Glomerular endothelial cell (primary cell): ENCODE data around the gene ALKBH1. TPM values are rescaled to one million over a fixed set of nuclear protein-coding genes. Genes with fewer than 3 reads are reported as not detected.
"Not testable (repeated sequence)": the region's sequence is repeated elsewhere in the genome, so short reads cannot be mapped to it uniquely, and the experiment has no call there.

ENCODE experiments used
- DNase-seq: peaks from one replicate; pipeline ENCODE4 v3.0.0-alpha.2; 2011; ENCODE audit warnings: low read depth, low spot score; ENCODE audit errors: extremely low read depth
- total RNA-seq: library from RNA; depleted of rRNA; stranded (reverse); fragments of >200 nt; gene quantifications from 2 replicates; pipeline ENCODE4 v1.2.3, GENCODE V29; 2015

Gene ALKBH1
- total RNA-seq: 11.9 and 13.3 TPM in 2 replicates

GRCh38 chr14:77707724-77708408, at the start of gene ALKBH1, which contains the start of gene SLIRP:
TSS of gene ALKBH1 (minus strand) at chr14:77708023. CDS start at chr14:77708004, 19 bp downstream.
TSS of gene SLIRP (plus strand) at chr14:77708103. CDS start at chr14:77708112, 9 bp downstream.
- peak; percentile 18 for DNase-seq

GRCh38 chr14:77752799-77753516, 45.1 kb upstream of the ALKBH1 start:
- no peak for DNase-seq

- no peak for DNase-seq
These were observed 44.4 kb upstream of the ALKBH1 start for GRCh38 chr14:77752266-77752665.

- not testable (repeated sequence) for DNase-seq
These were observed 39.6 kb upstream of the ALKBH1 start for GRCh38 chr14:77747425-77747824.

- DNase-seq: no peak
These were observed 38.4 kb upstream of the ALKBH1 start for GRCh38 chr14:77746064-77746702.

GRCh38 chr14:77741438-77741837, 33.6 kb upstream of the ALKBH1 start:
- no peak for DNase-seq

GRCh38 chr14:77738559-77739250, 30.9 kb upstream of the ALKBH1 start:
- peak; percentile 75 for DNase-seq

- no peak for DNase-seq
These were observed 23.2 kb upstream of the ALKBH1 start for GRCh38 chr14:77730976-77731497.

GRCh38 chr14:77722301-77722700, 14.5 kb upstream of the ALKBH1 start:
- no peak for DNase-seq

GRCh38 chr14:77721437-77721836, 13.6 kb upstream of the ALKBH1 start:
- DNase-seq: no peak

GRCh38 chr14:77717608-77718305, 9.9 kb upstream of the ALKBH1 start:
- DNase-seq: no peak

GRCh38 chr14:77714926-77715325, 7.1 kb upstream of the ALKBH1 start:
- no peak for DNase-seq

GRCh38 chr14:77710364-77710763, 2.5 kb upstream of the ALKBH1 start:
- DNase-seq: no peak

- no peak for DNase-seq
These were observed 1.6 kb upstream of the ALKBH1 start for GRCh38 chr14:77709412-77709811.

- no peak for DNase-seq
These were observed 926 bp upstream of the ALKBH1 start for GRCh38 chr14:77708749-77709148.

- DNase-seq: no peak
These were observed 484 bp downstream of the ALKBH1 start for GRCh38 chr14:77707355-77707723.

GRCh38 chr14:77691259-77691658, 16.6 kb downstream of the ALKBH1 start:
- DNase-seq: no peak

GRCh38 chr14:77682158-77682553, 25.7 kb downstream of the ALKBH1 start:
- DNase-seq: no peak

GRCh38 chr14:77681196-77682157, 26.3 kb downstream of the ALKBH1 start:
- no peak for DNase-seq
